Activated CD8-positive, alpha-beta memory T cell treated with anti-CD3 and anti-CD28 coated beads for 24 hours (primary cell): ENCODE data around the gene ARAP2.

ENCODE experiments used
- DNase-seq: peaks from one replicate; pipeline ENCODE4 v3.0.0-alpha.2; 2020

Gene ARAP2

GRCh38 chr4:36088542-36088941 is 155.8 kb downstream of the ARAP2 start:
- DNase-seq = no peak

- DNase-seq = no peak
These were observed 158.0 kb downstream of the ARAP2 start for GRCh38 chr4:36086261-36086786.

GRCh38 chr4:36082817-36083216 is 161.5 kb downstream of the ARAP2 start:
- no peak for DNase-seq

GRCh38 chr4:36081185-36081584 is 163.1 kb downstream of the ARAP2 start:
- no peak for DNase-seq

GRCh38 chr4:36079666-36080065 is 164.6 kb downstream of the ARAP2 start:
- no peak for DNase-seq

GRCh38 chr4:36078319-36078718 is 166.0 kb downstream of the ARAP2 start:
- DNase-seq = no peak

- DNase-seq = no peak
These were observed 171.8 kb downstream of the ARAP2 start for GRCh38 chr4:36072529-36072928.

GRCh38 chr4:36067116-36067515 is 177.2 kb downstream of the ARAP2 start:
- no peak for DNase-seq

GRCh38 chr4:36065274-36065871 is 178.9 kb downstream of the ARAP2 start:
- no peak for DNase-seq

GRCh38 chr4:36064117-36064516 is 180.2 kb downstream of the ARAP2 start:
- no peak for DNase-seq

- DNase-seq = no peak
These were observed 188.2 kb downstream of the ARAP2 start for GRCh38 chr4:36056136-36056535.

- DNase-seq = no peak
These were observed 189.5 kb downstream of the ARAP2 start for GRCh38 chr4:36054694-36055422.

- no peak for DNase-seq
These were observed 190.4 kb downstream of the ARAP2 start for GRCh38 chr4:36053930-36054329.

GRCh38 chr4:36051634-36052033 is 192.7 kb downstream of the ARAP2 start:
- no peak for DNase-seq

GRCh38 chr4:36046026-36046425 is 198.3 kb downstream of the ARAP2 start:
- no peak for DNase-seq

- no peak for DNase-seq
These were observed 200.4 kb downstream of the ARAP2 start for GRCh38 chr4:36043901-36044300.

- no peak for DNase-seq
These were observed 201.1 kb downstream of the ARAP2 start for GRCh38 chr4:36043241-36043640.

- DNase-seq = no peak
These were observed 202.0 kb downstream of the ARAP2 start for GRCh38 chr4:36042122-36042970.

- DNase-seq = no peak
These were observed 203.0 kb downstream of the ARAP2 start for GRCh38 chr4:36041340-36041739.

- no peak for DNase-seq
These were observed 205.3 kb downstream of the ARAP2 start for GRCh38 chr4:36039026-36039425.

- no peak for DNase-seq
These were observed 205.8 kb downstream of the ARAP2 start for GRCh38 chr4:36038491-36038890.

GRCh38 chr4:36037127-36037526 is 207.2 kb downstream of the ARAP2 start:
- no peak for DNase-seq

GRCh38 chr4:36029951-36030350 is 214.4 kb downstream of the ARAP2 start:
- DNase-seq = no peak

- DNase-seq = no peak
These were observed 217.1 kb downstream of the ARAP2 start for GRCh38 chr4:36027203-36027602.
